MM.1S (cell line): ENCODE data around the gene ATXN1.

Experiments used
- DNase-seq: peaks from one replicate; pipeline ENCODE4 v3.0.0-alpha.2; 2015
- H2AFZ ChIP-seq: fragments of 300-600 bp; sonication (generic); 2 replicates; pipeline ENCODE4 v1.6.0; 2016; ENCODE audit warnings: antibody characterized with exemption, low read length
- H3F3A ChIP-seq: fragments of 300-600 bp; sonication (generic); 2 replicates; pipeline ENCODE4 v1.6.1; 2016; ENCODE audit warnings: mild to moderate bottlenecking, antibody characterized with exemption, low read length, moderate library complexity, mixed read lengths; ENCODE audit not compliant: insufficient read depth
- H3K27ac ChIP-seq: fragments of 300-600 bp; sonication (generic); 2 replicates; pipeline ENCODE4 v1.5.1; 2016; ENCODE audit warnings: mild to moderate bottlenecking, low read length
- H3K27me3 ChIP-seq: fragments of 300-600 bp; sonication (generic); replicated peaks from 2 replicates; pipeline ENCODE4 v1.6.0; 2016; ENCODE audit warnings: low read length; ENCODE audit not compliant: insufficient read depth
- H3K36me3 ChIP-seq: fragments of 300-600 bp; sonication (generic); replicated peaks from 2 replicates; pipeline ENCODE4 v1.6.1; 2016; ENCODE audit warnings: mild to moderate bottlenecking, low read length, mixed read lengths; ENCODE audit not compliant: insufficient read depth
- H3K4me1 ChIP-seq: fragments of 300-600 bp; sonication (generic); 2 replicates; pipeline ENCODE4 v1.6.1; 2016; ENCODE audit warnings: low read length, mixed read lengths
- H3K4me2 ChIP-seq: fragments of 300-600 bp; sonication (generic); 2 replicates; pipeline ENCODE4 v1.6.0; 2016; ENCODE audit warnings: low read depth, low read length
- H3K4me3 ChIP-seq: fragments of 300-600 bp; sonication (generic); 2 replicates; pipeline ENCODE4 v1.5.1; 2016; ENCODE audit warnings: low read length, mixed read lengths
- H3K79me2 ChIP-seq: fragments of 300-600 bp; sonication (generic); 2 replicates; pipeline ENCODE4 v1.6.1; 2016; ENCODE audit warnings: mixed run types, low read length, mixed read lengths
- H3K9ac ChIP-seq: fragments of 300-600 bp; sonication (generic); 2 replicates; pipeline ENCODE4 v1.6.1; 2016; ENCODE audit warnings: low read length, mixed read lengths
- H3K9me2 ChIP-seq: fragments of 300-600 bp; sonication (generic); replicated peaks from 2 replicates; pipeline ENCODE4 v1.6.1; 2016; ENCODE audit warnings: mild to moderate bottlenecking, low read length, mixed read lengths; ENCODE audit not compliant: insufficient read depth
- H3K9me3 ChIP-seq: fragments of 300-600 bp; sonication (generic); replicated peaks from 2 replicates; pipeline ENCODE4 v1.6.1; 2016; ENCODE audit warnings: mild to moderate bottlenecking, low read length, mixed read lengths; ENCODE audit not compliant: insufficient read depth
- H4K20me1 ChIP-seq: fragments of 300-600 bp; sonication (generic); 2 replicates; pipeline ENCODE4 v1.6.1; 2016; ENCODE audit warnings: mild to moderate bottlenecking, low read length, moderate library complexity, mixed read lengths; ENCODE audit not compliant: insufficient read depth
- CTCF ChIP-seq: fragments of 300-600 bp; sonication (generic); IDR thresholded peaks from 2 replicates; pipeline ENCODE4 v1.5.1; 2016; ENCODE audit warnings: antibody characterized with exemption, low read length, mixed read lengths
- EZH2 ChIP-seq: fragments of 300-600 bp; sonication (generic); optimal IDR thresholded peaks from 2 replicates; pipeline ENCODE3; 2017; ENCODE audit warnings: low read depth, mild to moderate bottlenecking, antibody characterized with exemption, low read length, mixed read lengths
- EZH2phosphoT487 ChIP-seq: fragments of 300-600 bp; sonication (generic); IDR thresholded peaks from 2 replicates; pipeline ENCODE4 v1.6.1; 2018; ENCODE audit warnings: antibody characterized with exemption, low read length

Gene ATXN1

GRCh38 chr6:16519265-16520242, 241.7 kb downstream of the ATXN1 start:
- H3K9ac ChIP-seq: no peak overlapping the region
- TF ChIP-seq EZH2phosphoT487: no peak
- TF ChIP-seq CTCF: no peak
- no peak for TF ChIP-seq EZH2
- peaks cover 8% of the 10 kb centered on the region; the same call in 1 of the 2 replicates for H3F3A ChIP-seq
- H3K27me3 ChIP-seq: no peaks in the 10 kb centered on the region
- H3K4me3 ChIP-seq: no peak overlapping the region
- H3K36me3 ChIP-seq: no peaks in the 10 kb centered on the region
- no peaks in the 10 kb centered on the region for H3K79me2 ChIP-seq
- no peaks in the 10 kb centered on the region for H3K9me3 ChIP-seq
- no peak for DNase-seq
- H3K4me1 ChIP-seq: peaks cover 23% of the 10 kb centered on the region
- no peaks in the 10 kb centered on the region for H4K20me1 ChIP-seq
- H3K9me2 ChIP-seq: no peaks in the 10 kb centered on the region
- H2AFZ ChIP-seq: no peak overlapping the region
- H3K4me2 ChIP-seq: no peak overlapping the region
- peak overlapping the region; percentile 4; the same call in 1 of the 2 replicates for H3K27ac ChIP-seq

- DNase-seq: peak; percentile 16
- Histone ChIP-seq H3K36me3 (no peaks in the 10 kb centered on the region), H3K9ac (no peak overlapping the region), H3K9me3 (no peaks in the 10 kb centered on the region), H3K4me3 (no peak overlapping the region), H4K20me1 (no peaks in the 10 kb centered on the region), H3K79me2 (no peaks in the 10 kb centered on the region), H3K4me1 (peaks cover 24% of the 10 kb centered on the region), H3K4me2 (no peak overlapping the region), H3F3A (peaks cover 8% of the 10 kb centered on the region; the same call in 1 of the 2 replicates), H2AFZ (no peak overlapping the region), H3K9me2 (no peaks in the 10 kb centered on the region), H3K27ac (no peak overlapping the region), H3K27me3 (no peaks in the 10 kb centered on the region)
- TF ChIP-seq EZH2phosphoT487 (no peak), EZH2 (no peak), CTCF (peak; percentile 29)
These were observed 243.0 kb downstream of the ATXN1 start for GRCh38 chr6:16518265-16518664.

GRCh38 chr6:16514249-16514648, 247.0 kb downstream of the ATXN1 start:
- no peak for DNase-seq
- TF ChIP-seq EZH2: no peak
- peak; percentile 32 for TF ChIP-seq CTCF

More at GRCh38 chr6:16514249-16514648, 247.0 kb downstream of the ATXN1 start:
- H3K27ac ChIP-seq: no peak overlapping the region
- H3K4me3 ChIP-seq: no peak overlapping the region
- H3K4me2 ChIP-seq: no peak overlapping the region
- no peaks in the 10 kb centered on the region for H3K27me3 ChIP-seq
- H3K9me3 ChIP-seq: no peaks in the 10 kb centered on the region
- no peak overlapping the region for H3K9ac ChIP-seq
- H3K36me3 ChIP-seq: no peaks in the 10 kb centered on the region
- peaks cover 15% of the 10 kb centered on the region; the same call in 1 of the 2 replicates for H3F3A ChIP-seq
- H3K79me2 ChIP-seq: no peaks in the 10 kb centered on the region
- no peaks in the 10 kb centered on the region for H3K9me2 ChIP-seq
- no peaks in the 10 kb centered on the region for H4K20me1 ChIP-seq
- peaks cover 43% of the 10 kb centered on the region for H3K4me1 ChIP-seq
- no peak overlapping the region for H2AFZ ChIP-seq
